ENCODE data around the gene VEPH1.

The VEPH1 gene

DNA sequence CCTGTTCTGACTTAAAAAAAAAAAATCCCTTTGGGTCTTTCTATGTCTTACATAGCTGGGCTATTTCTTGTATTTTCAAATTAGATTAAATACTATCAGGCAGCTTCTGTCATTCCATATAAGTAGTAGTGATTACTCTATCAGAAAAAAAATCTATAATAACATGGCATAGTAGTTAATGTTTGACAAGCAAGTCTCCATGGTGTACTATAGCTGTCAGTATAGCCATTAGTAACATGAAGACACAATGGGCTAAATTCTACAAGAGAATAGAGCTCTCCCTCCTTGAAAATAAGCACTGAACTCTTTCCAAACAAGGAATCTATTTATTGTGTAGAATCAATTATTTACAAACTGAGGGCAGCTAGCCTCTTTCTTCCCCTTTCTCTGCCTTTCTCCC lies 19.4 kb upstream of the VEPH1 start:
- DNase-seq: no peak

DNA sequence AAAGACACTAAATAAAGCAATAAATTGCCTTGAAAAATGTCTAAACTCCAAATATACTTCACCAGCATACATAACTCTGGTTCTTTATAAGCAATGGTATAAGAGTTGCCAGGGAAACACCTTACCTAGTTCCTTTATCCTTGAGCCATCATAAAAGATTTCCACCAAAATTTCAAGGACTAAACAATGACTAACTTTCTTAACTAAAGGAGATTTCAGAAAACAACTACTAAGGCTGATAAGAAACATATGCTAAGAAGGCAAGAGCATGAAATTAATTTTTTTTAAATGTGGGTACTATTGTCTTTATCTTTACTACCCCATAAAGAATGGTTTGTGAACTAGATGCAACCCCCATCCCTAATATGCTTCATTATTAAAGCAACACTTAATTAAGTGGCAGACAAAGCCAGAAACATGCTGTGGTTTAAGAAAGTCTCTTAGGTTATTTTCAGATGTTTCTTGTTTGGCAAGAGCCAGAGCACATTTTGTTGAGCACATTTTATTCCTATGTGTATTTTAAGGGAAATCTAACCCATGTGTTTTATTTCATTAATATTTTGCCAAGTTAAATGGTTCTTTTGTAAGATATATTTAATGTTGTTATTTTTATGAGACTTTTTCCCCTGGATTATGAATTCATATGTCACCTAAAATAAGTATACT lies 17.4 kb upstream of the VEPH1 start:
- DNase-seq: no peak

DNA sequence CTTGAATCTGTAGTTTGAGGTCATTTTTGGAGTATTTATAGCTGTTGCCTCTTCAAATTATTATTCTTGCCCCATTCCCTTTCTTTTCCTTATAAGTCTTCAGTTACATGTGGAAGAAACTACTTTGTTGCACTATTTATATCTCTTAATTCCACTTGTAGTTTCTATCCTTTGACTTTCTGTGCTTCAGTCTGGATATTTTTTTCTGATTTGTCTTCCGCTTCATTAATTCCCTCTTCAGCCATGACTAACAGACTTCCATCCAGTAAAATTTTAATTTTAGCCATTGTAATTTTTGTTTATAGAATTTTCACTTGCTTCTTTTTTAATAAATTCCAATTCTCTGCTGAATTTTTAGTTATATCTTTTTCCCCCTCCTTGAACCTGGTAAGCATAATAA lies 15.7 kb upstream of the VEPH1 start:
- no peak for DNase-seq

DNA sequence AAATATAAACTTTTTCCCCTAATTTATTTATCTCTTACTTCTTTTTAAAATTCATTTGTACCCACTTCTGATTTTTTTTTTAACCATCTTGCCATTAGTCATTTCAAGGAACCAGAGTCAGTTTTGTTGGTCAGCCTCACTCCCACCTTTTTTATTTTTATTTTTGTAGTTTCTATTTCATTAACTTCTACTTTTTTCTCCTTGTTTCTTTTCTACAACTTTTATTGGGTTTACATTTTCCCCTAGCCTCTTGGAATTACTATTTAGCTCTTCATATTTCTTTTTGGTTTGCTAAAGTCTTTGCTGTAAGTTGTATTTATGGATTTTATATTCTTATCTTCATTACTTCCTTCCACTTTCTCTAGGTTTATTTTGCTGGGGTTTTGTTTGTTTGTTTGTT lies 13.7 kb upstream of the VEPH1 start:
- DNase-seq: no peak

DNA sequence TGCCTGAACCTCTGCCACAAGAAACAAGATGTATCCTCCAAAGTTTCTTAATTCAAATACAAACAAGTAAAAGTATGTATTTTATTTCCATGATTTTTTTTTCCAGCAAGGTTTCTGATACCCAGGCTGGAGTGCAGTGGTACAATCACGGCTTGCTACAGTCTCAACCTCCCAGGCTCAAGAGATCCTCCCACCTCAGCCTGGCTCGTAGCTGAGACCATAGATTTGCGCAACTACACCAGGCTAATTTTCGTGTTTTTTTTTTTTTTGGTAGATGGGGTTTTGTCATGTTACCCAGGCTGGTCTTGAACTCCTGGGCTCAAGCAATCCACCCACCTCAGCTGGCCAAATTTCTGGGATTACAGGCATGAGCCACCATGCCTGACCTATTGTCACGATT lies 12.2 kb upstream of the VEPH1 start:
- DNase-seq: no peak

DNA sequence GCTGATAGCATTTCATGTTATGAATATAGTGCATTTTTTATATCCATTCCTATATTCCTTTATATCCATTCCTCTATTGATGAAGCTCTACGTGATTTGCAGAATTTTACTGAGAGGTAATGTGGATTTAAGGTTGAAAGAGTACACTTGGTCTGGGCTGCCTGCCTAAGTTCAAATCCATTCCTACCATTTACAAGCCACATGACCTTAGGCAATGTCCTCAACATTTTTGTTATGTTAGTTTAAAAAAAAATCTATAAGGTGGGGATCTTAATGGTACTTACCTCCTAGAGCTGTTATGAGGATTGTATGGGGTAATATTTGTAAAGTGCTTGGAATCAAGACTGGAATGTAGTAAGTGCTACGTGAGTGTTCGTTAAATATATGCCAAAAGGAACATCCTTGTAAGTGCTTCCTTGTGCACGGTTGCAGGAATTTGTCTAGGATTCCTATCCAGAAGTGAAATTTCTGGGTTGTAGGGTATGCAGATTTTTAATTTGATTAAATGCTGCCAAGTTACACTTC lies 11.2 kb upstream of the VEPH1 start:
- DNase-seq: no peak

DNA sequence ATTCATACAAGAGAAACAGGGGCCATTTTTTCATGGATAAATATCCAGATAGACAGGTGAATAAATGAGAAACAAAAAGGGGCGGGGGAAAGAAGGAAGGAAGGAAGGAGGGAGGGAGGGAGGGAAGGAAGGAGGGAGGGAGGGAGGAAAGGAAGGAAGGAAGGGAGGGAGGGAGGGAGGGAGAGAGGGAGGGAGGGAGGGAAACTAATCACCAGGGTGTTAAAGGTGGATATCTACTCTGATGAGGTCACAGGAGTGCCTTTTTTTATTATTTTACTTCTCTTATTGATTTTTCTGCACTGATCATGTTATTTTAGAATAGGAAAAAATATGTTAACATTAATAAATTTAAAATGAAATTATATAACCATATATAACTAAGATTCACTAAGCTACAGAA lies 10.4 kb upstream of the VEPH1 start:
- DNase-seq: no peak

DNA sequence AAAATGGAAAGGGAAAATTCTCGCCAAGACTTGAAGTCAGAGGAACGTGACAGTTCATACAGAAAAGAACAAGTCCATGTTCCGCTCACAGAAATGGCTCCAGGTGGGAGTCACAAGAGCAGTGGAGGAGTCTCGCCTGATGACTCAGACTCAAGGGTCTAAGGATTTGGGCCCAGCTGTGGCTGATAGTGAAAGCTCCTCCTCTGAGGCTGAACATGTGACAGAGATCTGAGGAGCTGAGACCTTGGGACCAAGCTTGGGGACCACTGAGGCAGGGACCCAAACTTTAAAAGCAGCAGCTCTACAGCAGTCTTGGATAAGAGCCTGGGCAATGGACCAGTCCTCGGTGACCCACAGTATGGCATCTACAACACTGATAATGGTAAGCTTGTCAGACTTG lies 9.3 kb upstream of the VEPH1 start:
- DNase-seq: no peak

DNA sequence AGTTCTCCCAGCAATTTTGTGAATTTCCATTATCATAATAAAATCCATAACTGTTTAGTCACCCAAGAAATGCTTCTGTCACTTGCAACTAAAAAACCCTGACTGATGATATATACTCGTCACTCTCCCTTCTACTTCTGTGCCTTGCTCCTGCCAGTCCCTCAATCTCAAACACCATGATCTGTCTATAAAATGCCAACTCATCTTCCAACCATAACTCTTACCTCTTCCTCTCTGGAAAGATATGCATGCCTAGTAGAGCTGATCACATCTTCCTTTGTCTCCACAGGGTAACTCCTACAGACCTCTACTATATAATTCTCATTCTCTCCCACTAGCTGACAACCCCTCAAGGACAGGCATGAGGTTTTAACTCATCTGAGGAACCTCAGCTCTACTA lies 5.2 kb upstream of the VEPH1 start:
- DNase-seq: no peak

DNA sequence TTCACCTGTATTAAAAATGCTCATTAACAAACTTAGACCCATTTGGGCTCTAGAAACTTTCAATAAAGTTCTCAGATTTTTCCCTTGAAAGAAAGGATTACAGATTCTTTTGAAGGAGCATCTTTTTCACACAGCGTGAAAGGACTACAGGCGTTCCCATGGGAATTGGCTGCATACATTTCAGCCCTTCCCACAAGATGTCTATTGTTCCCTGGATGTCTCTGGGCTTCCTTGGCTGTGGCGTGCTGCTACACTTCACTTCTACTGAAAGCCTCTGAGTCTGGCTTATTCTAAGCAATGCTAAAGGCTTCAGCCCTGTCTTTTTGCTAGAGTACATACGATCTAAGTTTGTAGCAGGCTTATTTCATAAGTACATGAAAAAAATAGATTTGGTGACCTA lies 1.4 kb downstream of the VEPH1 start:
- DNase-seq: no peak

DNA sequence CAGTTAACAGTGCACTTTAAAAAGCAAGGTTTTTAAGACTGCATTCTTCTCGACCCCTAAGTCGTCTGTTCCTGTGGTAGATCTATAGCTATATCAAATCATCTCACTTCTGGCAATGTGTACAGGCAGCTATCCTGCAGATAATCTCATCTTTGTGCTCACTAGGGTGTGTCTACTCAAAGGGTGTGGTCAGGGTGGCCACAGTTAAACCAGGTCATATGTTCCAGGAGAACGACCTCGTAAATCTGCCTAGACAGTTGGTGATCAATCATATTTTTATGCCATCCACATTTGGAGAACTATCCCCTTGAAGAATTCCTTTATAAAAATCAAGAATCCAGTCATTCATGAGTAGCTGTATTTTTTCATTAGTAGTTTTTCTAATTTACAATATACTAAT lies 3.0 kb downstream of the VEPH1 start:
- no peak for DNase-seq

DNA sequence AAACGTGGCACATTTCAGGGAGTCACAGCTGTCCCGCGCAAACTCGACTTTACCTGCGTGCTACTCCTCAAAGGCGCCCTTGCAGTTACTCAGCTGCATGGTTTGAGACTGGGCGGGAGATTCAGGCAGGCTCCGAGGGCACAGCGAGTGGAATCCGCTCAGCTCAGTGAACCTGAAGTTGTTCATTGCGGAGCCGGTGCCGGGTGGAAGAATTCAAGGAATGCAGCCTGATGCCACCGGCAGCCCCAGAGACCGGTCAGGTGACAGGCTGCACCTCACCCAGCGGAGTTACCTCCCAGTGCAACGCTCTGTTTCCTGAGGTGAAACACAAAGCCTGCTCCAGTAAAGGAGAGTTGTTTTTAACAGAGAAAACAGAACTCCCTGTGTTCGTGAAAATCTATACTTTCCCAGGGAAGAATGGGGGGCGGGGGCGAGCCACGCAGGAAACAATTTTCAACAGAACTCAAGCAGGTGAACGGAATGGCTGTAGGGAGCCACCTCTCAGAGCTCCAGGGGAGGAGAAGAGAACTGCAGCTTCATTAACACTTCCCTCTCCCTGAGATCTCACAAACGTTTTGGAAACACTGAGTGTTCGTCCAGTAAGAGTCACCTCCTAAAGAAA lies 3.8 kb downstream of the VEPH1 start:
- no peak for DNase-seq

DNA sequence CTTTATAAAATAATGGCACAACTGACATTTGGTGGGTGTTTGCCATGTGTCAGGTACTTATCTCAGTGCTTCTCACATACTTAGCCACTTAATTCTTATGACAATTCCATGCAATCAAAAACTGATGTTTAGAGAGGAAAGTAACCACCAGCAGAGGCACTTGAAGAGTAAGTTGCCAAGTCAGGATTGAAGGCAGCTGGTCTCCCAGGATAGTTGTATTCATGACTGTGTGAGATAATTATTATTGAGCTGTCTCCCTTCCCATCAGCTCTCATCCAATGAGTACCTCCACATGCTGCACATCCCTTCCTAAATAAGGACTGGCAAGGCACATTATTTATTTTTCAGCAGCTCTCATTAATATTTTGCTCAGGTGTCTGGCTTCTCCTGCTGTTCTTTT lies 4.8 kb downstream of the VEPH1 start:
- no peak for DNase-seq

DNA sequence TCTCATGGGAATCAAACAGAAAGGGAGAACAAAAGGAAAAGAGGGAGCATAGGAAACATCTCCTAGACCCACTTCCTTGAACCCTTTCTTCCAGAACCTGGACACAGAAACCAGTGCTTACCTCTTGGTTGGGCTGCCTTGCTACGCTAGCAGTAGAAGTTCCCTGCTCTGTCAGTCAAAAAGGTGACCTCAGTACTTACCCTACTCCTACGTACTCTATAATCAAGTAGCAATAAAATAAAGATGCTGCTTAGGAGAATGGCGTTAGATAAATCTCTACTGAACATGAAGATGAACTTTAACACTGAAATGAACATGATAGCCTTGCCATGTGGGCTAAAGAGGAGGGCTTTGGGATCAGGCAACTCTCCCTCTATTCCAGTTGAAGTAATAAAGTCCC lies 7.4 kb downstream of the VEPH1 start:
- no peak for DNase-seq

DNA sequence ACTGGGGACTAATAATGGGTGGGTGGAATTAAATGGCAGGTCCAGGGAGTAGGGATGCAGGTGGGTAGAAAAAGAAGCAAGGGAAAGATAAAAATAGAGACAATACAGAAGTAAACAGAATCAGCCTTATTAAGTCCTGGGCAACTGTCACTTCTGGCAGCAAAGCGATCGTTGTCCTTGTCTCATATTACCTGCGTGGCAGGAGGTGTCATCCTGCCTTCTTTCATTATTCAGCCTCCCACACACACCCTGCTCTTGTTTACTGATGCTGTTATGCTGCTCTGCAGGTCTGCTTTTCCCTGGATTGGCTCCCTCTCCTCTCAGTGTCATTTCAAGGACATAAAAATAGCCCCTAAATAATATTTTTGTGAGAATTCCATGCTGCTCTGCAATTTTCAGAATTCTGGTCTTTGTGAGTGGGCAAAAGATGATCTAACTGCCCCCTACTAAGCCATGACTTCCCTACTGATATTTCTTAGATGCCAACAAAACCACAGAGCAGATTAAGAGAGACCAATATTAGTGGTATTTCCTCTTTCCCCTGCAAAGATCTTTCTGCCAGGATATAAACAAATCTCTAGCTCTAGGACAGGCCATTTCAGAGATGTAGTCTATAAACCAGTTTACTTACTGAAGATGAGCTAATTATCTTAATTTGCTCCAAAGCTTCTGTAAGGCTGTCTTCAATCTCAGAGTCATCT lies 8.5 kb downstream of the VEPH1 start:
- no peak for DNase-seq

DNA sequence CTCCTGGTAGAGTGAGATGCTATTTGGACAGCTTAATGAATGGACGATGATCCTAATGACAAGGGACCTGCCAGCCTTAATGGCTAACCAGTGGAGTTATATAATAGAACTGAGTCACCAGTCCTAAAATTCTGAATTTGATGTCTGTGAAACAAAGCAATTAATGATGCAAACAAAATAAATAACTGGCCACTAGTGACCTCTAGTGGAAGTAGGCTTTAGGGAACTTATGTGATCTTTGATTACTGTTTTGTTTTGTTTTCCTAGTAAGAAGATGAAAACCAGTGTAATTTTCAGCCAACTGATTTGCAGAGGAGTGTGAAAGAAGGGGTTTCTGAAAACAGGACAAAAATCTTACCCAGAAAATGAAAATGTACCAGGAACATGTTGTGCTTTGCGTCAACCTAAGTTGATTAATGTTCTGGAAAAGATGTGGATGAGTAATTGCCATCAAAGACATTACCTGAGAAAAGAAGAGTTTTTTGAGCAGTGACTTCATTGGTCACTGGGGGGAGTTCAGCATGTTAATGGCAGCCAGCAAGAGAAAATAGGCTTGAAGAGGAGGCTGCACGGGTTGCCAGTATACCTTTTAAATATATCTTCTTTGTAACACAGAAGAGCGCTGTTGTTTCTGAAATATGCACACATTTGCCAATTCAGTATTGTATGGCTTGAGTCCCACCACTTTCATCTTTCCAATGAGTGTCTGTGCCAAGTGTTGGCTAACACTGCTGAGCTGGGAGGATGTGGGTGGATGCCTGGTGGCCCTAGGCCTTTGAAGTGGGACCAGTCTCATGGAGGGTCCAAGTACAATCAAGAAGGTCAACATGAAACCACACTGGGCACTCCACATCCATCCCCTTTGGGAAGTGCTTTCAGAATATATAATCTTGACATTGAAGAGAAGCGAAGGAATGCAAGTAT lies 9.3 kb downstream of the VEPH1 start:
- peak; percentile 65 to 86 (median 84) for DNase-seq

DNA sequence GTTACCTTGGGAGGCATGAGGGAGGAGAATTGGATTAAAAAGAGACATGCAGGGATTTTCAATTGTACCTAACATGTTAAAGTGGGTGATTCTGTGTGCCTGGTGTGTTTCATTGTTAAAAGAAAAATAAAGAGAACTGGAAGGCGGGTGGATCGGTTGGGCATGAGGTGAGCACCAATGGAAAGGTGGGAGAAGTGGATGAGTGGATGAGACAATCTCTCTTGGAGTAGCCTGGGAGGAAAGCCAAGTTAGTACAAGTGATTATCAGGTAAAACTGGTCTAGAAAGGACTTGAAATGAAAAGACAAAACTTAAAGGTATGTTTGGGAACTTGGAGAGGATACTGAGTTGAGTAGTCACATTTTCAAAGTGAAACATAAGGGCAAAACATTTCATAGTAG lies 12.1 kb downstream of the VEPH1 start:
- no peak for DNase-seq

DNA sequence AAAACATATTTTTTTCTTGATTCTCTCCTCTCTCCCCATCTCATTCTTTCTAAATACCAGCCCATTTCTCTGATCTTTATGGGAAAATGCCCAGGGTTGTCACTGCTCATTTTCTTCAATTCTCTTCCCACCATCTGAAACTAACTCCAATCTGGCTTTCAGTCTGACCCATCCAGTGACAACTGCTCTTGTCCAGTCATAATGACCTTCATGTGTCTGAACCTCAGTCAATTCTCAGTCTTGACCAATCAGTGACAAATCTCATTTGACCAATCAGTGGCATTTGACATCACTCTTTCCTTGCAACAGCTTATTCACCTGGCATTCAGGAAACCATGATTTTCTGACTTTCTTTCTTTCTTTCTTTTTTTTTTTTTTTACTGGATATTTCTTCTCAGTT lies 15.1 kb downstream of the VEPH1 start:
- DNase-seq: no peak

DNA sequence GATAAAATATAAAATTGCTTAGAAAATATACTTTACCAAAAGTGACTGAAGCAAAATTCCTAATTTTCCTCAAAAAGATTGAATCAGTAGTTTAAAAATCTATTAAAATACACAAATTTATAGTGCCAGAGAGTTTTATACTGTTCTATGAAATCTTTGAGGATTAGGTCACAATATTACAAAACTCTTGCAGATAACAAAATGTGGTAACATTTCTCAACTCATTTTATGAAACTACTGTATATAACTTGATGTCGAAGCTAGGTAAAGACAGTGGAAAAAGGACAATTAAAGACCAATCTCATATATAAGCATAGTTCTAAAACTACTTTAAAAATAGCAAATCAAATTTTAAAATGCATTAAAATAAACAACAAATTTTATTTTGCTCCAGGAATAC lies 15.9 kb downstream of the VEPH1 start:
- DNase-seq: no peak

DNA sequence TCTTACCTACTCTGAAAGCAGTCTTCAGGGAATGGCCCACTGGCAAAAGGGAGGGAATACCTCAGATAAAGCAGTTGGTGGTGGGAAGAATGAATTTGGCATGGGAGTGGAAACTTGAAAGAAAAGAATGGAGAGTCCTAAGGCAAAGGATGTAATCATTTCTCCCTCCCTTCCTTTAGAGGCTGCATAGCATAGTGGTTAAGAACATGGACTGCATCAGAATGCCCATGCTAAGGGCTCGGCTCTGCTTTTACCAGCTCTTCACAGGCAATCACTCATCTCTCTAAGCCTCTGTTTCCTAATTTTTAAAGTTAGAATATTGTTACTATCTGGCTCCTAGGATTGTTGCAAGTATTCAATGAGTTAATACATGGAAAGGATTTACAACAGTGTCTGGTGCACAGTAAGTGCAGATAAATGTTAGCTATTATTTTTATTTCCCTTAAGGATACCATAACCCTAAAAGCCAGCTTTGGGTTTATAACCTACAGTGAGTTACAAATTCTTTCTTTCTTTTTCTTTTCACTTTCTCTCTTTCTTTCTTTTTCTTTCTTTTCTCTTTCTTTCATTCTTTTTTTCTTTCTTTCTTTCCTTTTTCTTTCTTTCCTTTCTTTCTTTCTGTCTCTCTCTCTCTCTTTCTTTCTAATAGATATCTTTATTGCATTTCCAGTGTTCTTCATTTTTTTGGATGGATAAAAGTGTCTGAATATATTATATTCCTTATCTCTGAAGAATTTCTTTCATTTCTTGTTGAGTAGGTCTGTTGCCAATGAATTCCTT lies 23.6 kb downstream of the VEPH1 start:
- DNase-seq: no peak

DNA sequence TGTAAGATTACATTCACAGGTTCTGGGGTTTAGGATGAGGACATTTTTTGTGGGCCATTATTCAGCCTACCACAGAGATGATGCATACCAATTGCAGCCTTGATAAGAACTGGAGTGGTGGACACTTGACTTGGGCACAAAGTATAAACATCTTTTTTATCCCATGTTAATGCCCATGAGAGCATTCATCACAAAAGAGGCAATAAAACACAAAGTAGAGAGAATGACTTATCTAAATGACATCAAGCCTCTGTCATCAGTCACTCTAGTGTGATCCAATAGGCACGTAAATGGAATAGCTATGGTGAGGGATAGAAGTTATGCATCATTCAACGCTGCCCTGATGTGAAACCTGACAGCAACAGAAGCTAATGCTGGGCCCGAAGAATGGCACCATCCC lies 25.8 kb downstream of the VEPH1 start:
- DNase-seq: no peak

DNA sequence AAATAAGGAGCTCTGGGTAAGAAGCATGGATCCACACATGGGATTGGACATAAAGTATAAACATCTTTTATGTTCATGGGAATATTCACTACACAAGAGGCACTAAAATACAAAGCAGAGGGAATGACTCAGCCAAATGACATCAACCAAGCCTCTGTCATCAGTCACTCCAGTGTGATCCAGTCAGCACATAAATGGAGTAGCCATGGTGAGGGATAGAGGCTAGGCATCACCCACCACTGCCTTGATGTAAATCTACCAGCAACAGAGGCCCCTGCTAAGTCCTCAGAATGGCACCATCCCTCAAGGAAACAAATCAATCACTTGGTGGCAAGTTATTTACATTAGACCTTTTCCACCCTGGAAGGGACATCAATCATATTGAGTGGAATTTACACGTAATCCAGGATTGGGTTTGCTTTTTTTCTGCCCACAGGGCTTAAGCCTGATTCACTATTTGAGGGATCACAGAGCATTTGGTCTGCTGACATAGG lies 27.2 kb downstream of the VEPH1 start:
- peak; percentile 23 to 52 (median 50) for DNase-seq

All from suppressor macrophage treated with lipopolysaccharide for 1 hour (primary cell).